NCI-H128 (cell line): ENCODE data around the gene DNAAF1.
A peak's percentile ranks its signal among the peaks of the same experiment; 100 is the strongest.
"Not testable (repeated sequence)": the region's sequence is repeated elsewhere in the genome, so short reads cannot be mapped to it uniquely, and the experiment has no call there.

Experiments
- DNase-seq: peaks from one replicate; lab custom pipeline; 2025; ENCODE audit not compliant: unreplicated experiment; lab: John Stamatoyannopoulos, UW

The DNAAF1 gene

GRCh38 chr16:84182680-84183571 lies 37.8 kb downstream of the DNAAF1 start:
- DNase-seq, result no peak

DNA sequence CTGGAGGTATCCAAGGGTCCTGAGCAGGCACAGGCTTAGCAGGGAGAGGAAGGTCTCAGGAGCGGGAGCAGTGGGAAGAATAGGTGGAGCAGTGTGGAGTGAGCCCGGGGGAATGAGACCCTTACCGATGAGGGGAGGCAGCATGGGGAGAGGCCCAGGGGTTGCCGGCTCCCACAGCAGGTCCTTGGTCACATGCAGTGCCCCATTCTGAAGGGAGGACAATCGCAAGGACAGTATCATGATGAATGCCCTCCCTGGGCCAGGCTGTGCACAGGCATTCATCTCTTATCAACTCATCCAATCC lies 38.4 kb downstream of the DNAAF1 start:
- no peak for DNase-seq

GRCh38 chr16:84183911-84184591 lies 38.9 kb downstream of the DNAAF1 start:
- DNase-seq, result no peak

DNA sequence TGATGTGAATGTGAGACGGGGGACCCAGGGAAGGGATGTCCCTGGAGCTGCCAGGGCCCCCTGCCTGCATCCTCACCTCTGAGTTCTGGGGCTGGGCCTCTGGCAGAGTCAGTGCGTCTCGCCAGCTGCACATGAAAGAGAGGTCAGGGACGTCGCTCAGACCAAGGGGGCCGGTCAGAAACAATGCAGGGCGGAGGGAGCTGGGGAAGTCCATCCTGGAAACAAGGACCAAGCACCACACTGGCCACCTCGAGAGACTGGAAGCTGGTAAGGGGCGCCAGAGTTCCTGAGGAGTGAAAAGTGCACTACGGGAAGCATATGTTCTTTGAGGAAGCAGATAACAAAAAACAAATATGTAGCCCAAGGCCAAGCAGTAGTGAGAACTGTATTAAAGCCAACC lies 39.7 kb downstream of the DNAAF1 start:
- no peak for DNase-seq

GRCh38 chr16:84186685-84187437 lies 41.8 kb downstream of the DNAAF1 start, which contains the start of gene TAF1C:
Gene TAF1C, minus strand, starts transcription at chr16:84187057. Its CDS starts 2,069 bp downstream, at chr16:84184988.
- peak; percentile 62 for DNase-seq

DNA sequence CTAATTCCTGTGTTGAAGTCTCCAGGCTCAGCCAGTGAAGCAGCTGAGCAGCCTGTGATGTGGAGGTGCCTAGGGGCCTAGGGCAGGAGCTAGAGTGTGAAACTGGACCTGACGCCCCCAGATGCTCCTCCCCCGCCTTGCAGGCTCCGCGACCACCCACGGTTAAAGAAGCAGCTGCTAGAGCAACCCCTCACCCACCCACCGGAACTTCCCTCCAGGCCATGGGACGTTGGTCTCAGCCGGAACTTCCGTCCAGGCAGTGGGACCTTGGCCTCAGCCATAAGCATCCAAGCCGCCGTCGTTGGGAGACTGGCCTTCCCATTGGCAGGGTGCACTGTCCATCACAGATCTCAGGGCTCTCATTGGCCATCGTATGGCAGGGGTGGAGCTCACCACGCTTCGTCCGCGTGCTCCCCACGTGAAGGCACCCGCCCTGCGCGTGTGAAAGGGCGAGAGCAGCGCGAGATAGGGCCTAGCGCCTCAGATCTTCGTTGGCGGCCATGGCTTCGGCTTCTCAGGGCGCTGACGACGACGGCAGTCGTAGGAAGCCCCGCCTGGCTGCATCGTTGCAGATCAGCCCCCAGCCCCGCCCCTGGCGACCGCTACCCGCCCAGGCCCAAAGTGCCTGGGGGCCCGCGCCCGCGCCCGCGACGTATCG lies 45.8 kb downstream of the DNAAF1 start, which contains the start of gene ADAD2:
ADAD2 (plus strand) TSS at position 427 of the 658 bp plus-strand sequence; CDS start at position 501, 74 bp downstream.
- DNase-seq, result no peak

- DNase-seq, result no peak
These were observed 46.4 kb downstream of the DNAAF1 start for GRCh38 chr16:84191466-84191865.

GRCh38 chr16:84193480-84193879 lies 48.4 kb downstream of the DNAAF1 start:
- no peak for DNase-seq

DNA sequence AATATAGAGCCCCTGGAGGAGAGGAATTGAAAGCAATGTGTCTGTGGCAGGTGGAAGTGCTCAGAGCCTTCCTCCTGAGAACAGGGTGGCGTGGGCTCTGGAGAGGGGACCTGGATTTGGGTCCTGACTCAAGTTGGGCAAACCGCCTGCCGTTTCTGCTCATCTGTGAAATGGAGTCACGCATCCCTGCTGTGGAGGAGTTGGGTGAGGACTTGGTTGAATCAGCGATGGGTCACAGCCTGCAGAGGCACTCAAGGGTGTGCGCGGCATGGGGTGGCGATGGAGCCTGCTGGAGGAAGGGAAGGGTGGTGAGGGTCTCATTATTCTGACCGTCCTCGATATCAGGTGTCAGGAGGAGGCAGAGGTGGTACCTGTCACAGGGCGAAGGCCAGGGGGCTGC lies 48.9 kb downstream of the DNAAF1 start:
- DNase-seq, result no peak

DNA sequence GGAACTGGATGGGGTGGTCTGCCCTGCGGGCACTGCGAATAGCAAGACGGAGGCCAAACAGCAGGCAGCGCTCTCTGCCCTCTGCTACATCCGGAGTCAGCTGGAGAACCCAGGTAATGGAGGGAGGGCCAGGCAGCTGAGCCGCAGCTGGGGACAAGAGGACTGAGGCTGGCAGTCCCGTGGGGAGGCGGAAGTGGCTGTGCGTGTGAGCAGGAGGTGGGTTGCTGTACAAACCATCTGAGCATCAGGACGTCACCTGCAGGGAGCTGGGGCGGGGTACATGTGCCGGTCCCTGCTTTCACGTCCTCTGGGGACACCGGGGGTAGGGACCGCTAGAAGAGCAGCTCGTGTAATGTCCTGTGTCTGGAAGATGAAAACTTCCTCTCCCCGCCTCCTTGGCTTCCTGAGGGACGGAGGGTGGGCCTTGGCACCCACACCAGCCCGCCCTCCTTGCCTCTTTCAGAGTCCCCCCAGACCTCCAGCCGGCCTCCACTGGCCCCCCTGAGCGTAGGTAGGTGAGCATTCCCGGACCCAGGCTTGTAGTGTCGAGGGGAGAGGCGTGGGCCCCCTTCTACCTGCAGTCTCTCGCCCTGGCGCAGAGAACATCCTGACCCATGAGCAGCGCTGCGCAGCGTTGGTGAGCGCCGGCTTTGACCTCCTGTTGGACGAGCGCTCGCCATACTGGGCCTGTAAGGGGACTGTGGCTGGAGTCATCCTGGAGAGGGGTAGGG lies 49.5 kb downstream of the DNAAF1 start:
- DNase-seq, result no peak

DNA sequence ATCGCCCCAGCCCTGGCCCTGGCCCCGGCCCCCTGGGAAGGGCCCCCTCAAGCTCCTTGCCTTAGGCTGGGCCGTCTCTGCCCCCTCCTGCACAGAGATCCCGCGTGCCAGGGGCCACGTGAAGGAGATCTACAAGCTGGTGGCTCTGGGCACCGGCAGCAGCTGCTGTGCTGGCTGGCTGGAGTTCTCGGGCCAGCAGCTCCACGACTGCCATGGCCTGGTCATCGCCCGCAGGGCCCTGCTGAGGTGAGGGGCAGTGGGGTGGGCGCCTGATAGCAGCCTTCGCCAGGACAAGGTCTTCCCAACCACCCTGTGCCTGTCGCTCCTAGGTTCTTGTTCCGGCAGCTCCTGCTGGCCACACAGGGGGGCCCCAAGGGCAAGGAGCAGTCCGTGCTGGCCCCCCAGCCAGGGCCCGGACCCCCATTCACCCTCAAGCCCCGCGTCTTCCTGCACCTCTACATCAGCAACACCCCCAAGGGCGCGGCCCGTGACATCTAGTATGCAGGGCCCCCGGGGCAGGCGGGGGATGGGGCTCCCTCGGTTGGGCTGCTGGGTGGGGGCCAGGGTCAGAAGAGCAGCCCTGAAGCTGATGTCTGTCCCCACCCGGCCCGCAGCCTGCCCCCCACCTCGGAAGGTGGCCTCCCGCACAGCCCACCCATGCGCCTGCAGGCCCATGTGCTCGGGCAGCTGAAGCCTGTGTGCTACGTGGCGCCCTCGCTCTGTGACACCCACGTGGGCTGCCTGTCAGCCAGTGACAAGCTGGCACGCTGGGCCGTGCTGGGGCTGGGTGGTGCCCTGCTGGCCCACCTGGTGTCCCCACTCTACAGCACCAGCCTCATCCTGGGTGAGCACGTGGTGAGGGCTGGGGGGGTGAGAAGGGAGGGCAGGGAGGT lies 50.3 kb downstream of the DNAAF1 start:
- no peak for DNase-seq

DNA sequence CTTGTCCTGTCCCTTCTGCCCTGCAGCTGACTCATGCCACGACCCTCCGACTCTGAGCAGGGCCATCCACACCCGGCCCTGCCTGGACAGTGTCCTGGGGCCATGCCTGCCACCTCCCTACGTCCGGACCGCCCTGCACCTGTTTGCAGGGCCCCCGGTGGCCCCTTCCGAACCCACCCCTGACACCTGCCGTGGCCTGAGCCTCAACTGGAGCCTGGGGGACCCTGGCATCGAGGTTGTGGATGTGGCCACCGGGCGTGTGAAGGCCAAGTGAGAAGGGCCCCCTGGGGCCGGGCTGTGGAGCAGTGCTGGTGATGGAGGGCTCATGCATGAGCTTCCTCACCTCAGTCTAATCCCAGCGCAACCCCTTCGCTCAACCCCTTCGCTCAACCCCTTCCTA lies 51.0 kb downstream of the DNAAF1 start:
- DNase-seq, result no peak

DNA sequence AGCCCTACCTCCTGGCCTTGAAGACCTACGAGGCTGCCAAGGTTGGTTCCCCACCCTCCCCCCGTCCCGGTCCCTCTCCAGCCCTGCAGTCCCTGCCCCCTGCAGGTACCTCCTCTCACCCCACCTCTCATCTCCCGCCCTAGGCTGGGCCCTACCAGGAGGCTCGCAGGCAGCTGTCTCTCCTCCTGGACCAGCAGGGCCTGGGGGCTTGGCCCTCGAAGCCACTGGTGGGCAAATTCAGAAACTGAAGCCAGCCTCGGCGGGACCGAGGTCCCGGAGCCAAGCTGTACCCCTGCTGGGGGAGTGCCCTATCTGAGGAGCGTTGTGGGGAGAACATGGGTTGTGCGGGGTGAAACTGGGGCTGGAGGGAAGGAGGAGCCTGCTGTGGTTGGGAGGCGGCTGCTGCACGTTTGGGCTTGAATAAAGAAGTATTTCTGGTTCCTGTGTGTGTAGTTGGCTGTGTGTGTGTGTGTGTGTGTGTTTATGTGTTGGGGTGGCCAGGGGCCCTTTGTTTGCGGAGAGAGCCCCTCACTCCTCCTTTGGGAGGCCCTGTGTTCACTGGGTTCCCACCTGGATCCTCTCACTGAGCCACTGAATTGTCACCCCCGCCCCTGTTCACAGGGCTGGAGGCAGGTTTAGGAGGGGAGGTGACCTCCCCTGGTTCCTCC lies 51.8 kb downstream of the DNAAF1 start:
- DNase-seq, result no peak

DNA sequence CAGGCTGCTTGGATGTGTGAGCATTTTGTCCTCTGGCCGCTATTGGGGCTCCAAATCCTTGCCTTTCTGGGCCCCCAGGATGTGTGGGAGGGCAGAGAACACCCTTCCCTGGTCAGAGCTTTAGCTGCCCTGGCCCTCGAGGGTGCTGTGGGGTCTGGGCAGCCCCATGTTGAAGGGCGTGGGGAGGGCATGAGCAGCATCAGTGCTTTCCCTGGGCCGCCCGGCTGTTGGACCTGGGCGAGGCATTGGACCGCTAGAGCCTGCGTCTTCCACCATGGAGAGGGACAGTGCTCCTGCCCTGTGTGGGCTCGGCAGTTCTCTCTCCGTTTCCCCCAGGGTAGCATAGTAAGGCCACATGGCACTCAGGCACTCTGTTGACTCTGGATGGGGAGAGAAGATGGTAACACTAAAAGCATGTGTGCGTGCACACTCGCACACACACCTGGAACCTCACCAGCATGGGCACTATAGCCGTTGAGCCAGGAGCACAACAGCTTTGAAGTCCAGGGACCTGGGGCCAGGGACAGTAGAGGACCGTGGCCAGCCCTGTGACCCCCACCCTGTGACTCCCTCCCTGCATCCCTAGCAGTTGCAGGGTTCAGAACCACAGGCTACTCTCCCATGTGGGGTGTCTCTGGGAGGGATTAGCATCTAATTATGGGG lies 52.5 kb downstream of the DNAAF1 start:
- DNase-seq, result no peak

- DNase-seq, result no peak
These were observed 53.3 kb downstream of the DNAAF1 start for GRCh38 chr16:84198401-84198800.

GRCh38 chr16:84199097-84199496 lies 54.0 kb downstream of the DNAAF1 start:
- no peak for DNase-seq

GRCh38 chr16:84199861-84200260 lies 54.8 kb downstream of the DNAAF1 start:
- no peak for DNase-seq

DNA sequence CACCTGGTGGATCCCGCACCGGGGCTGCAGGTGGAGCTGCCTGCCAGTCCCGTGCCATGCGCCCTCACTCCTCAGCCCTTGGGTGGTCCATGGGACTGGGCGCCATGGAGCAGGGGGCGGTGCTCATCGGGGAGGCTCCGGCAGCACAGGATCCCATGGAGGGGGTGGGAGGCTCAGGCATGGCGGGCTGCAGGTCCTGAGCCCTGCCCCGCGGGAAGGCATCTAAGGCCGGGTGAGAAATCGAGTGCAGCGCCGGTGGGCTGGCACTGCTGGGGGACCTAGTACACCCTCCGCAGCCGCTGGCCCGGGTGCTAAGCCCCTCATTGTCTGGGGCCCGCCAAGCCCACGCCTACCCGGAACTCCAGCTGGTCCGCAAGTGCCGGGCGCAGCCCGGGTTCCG lies 59.4 kb downstream of the DNAAF1 start:
- not testable (repeated sequence) for DNase-seq
